Islet of Langerhans (tissue), 1 donor: ENCODE data around the gene SEMA4B.
"Not testable (repeated sequence)": the region's sequence is repeated elsewhere in the genome, so short reads cannot be mapped to it uniquely, and the experiment has no call there.

Experiments used
- FAIRE-seq: peaks from one replicate; lab custom pipeline; 2011; peaks lifted over from hg19 to GRCh38; lab: Jason Lieb, UNC

The SEMA4B gene

GRCh38 chr15:90201130-90201943, at the start of gene SEMA4B:
SEMA4B (plus strand) TSS chr15:90201330; CDS start chr15:90201579, 249 bp downstream.
- no peak for FAIRE-seq

- no peak for FAIRE-seq
Measured at GRCh38 chr15:90151989-90152645, 49.0 kb upstream of the SEMA4B start.

- no peak for FAIRE-seq
Measured at GRCh38 chr15:90153658-90154057, 47.5 kb upstream of the SEMA4B start.

- FAIRE-seq, result no peak
Measured at GRCh38 chr15:90154246-90154645, 46.9 kb upstream of the SEMA4B start.

GRCh38 chr15:90154861-90155626, 46.1 kb upstream of the SEMA4B start:
- no peak for FAIRE-seq

GRCh38 chr15:90159213-90159612, 41.9 kb upstream of the SEMA4B start:
- no peak for FAIRE-seq

- no peak for FAIRE-seq
Measured at GRCh38 chr15:90160781-90161727, 40.1 kb upstream of the SEMA4B start.

GRCh38 chr15:90161950-90162361, 39.2 kb upstream of the SEMA4B start:
- FAIRE-seq, result no peak

- no peak for FAIRE-seq
Measured at GRCh38 chr15:90162956-90163355, 38.2 kb upstream of the SEMA4B start.

- FAIRE-seq, result not testable (repeated sequence)
Measured at GRCh38 chr15:90164239-90164638, 36.9 kb upstream of the SEMA4B start.

GRCh38 chr15:90165157-90165556, 36.0 kb upstream of the SEMA4B start:
- FAIRE-seq, result no peak

- peak; percentile 89 for FAIRE-seq
Measured at GRCh38 chr15:90165659-90166489, 35.3 kb upstream of the SEMA4B start.

- no peak for FAIRE-seq
Measured at GRCh38 chr15:90167121-90167520, 34.0 kb upstream of the SEMA4B start.

GRCh38 chr15:90171623-90172022, 29.5 kb upstream of the SEMA4B start:
- FAIRE-seq, result no peak

GRCh38 chr15:90173372-90173771, 27.8 kb upstream of the SEMA4B start:
- FAIRE-seq, result no peak

GRCh38 chr15:90174140-90174875, 26.8 kb upstream of the SEMA4B start:
- no peak for FAIRE-seq

- FAIRE-seq, result no peak
Measured at GRCh38 chr15:90177012-90177411, 24.1 kb upstream of the SEMA4B start.

GRCh38 chr15:90178468-90179435, 22.4 kb upstream of the SEMA4B start:
- FAIRE-seq, result no peak

GRCh38 chr15:90181776-90182175, 19.4 kb upstream of the SEMA4B start:
- FAIRE-seq, result no peak
